Heart left ventricle (tissue), 16 donors: ENCODE measurements around the gene OR51E2. TPM values are rescaled to one million over a fixed set of nuclear protein-coding genes. Genes with fewer than 3 reads are reported as not detected.

Source experiments
- ATAC-seq, 4 donors: fragments of 200-7000 bp; cut with Tn5 transposase; one replicate each; pipeline ENCODE4 v1.9.1; 2020 to 2022; ENCODE audit warnings: moderate library complexity in 4 of 4, mild to moderate bottlenecking in 3 of 4, moderate number of reproducible peaks in 1 of 4
- DNase-seq, 5 donors: peaks; one replicate each; pipeline ENCODE4 v3.0.0-alpha.2; 2020
- H3K27ac ChIP-seq, 12 donors: fragments of 200-600 bp; sonication (generic) in 4 of 12; one replicate each; pipeline versions ENCODE4 v1.5.0 to v1.8.0; 2016 to 2022; ENCODE audit warnings: mild to moderate bottlenecking in 2 of 12
- H3K27me3 ChIP-seq, 9 donors: fragments of 200-600 bp; sonication (generic) in 2 of 9; one replicate each; pipeline versions ENCODE4 v1.5.1 to v1.8.0; 2016 to 2022; ENCODE audit warnings: mild to moderate bottlenecking in 3 of 9
- H3K36me3 ChIP-seq, 9 donors: fragments of 200-600 bp; sonication (generic) in 2 of 9; one replicate each; pipeline versions ENCODE4 v1.5.0 to v1.8.0; 2018 to 2022; ENCODE audit warnings: mild to moderate bottlenecking in 2 of 9
- H3K4me1 ChIP-seq, 12 donors: fragments of 200-600 bp; sonication (generic) in 4 of 12; one replicate each; pipeline versions ENCODE4 v1.5.0 to v1.8.0; 2016 to 2022; ENCODE audit warnings: mild to moderate bottlenecking in 3 of 12
- H3K4me3 ChIP-seq, 12 donors: fragments of 200-600 bp; sonication (generic) in 4 of 12; one replicate each; pipeline versions ENCODE4 v1.5.0 to v1.8.0; 2017 to 2022; ENCODE audit warnings: mild to moderate bottlenecking in 9 of 12, moderate library complexity in 4 of 12
- H3K9me3 ChIP-seq, 12 donors: fragments of 200-600 bp; sonication (generic) in 4 of 12; one replicate each; pipeline versions ENCODE4 v1.5.0 to v1.8.0; 2016 to 2022; ENCODE audit warnings: mild to moderate bottlenecking in 1 of 12
- POLR2A ChIP-seq, 2 donors: fragments of 450-650 bp; IDR thresholded peaks; one replicate each; pipeline ENCODE4 v1.6.1; 2017; ENCODE audit warnings: antibody characterized with exemption in 2 of 2, mild to moderate bottlenecking in 2 of 2, moderate library complexity in 2 of 2
- WGBS, 4 donors: extraction: QIAGEN DNeasy Blood & Tissue Kit in 2 of 4; methylation state at CpG; one replicate each; pipeline versions ENCODE4 v1.1.5 to v1.1.7; 2013 to 2018; 5-methylcytosine and 5-hydroxymethylcytosine counted together
- intact Hi-C, 10 donors: fragments of 100-400 bp; cut with DNase I; formaldehyde crosslinking; loops; one replicate each; pipeline versions ENCODE4 v1.11.1 to v1.14.2; 2022
- polyA plus RNA-seq, 2 donors: library from polyadenylated mRNA; stranded (reverse); fragments of 200-250 nt; gene quantifications; one replicate each; pipeline ENCODE4 v1.2.3, GENCODE V29; 2013
- total RNA-seq, 9 donors: library from RNA; depleted of rRNA in 2 of 9; stranded (reverse); fragments of >200 nt in 2 of 9; fragmentation: NEBNext Ultra II Directional in 3 of 9; extraction: Animal tissue kit (Norgen Biotek cat#: 25700) in 3 of 9; gene quantifications; one replicate each; pipeline versions ENCODE4 v1.1.0 to v1.2.4, GENCODE V29; 2016 to 2023
- TF ChIP-seq, protein P1 (sequence below), 12 donors: fragments of 200-600 bp; sonication (generic) in 4 of 12; IDR thresholded peaks; one replicate each; pipeline versions ENCODE4 v1.5.0 to v1.8.0; 2018 to 2022; ENCODE audit warnings: antibody characterized with exemption in 12 of 12, mild to moderate bottlenecking in 5 of 12
- donor health status: ischemic (EF 13 %, LVEDD 7.1; RV severe dilation, severe dysfunction).
- donor health status: healthy with polysubstance abuse.
- donor health status: DM: no; HTN: yes; CAD: no.
- donor health status: DM: no; HTN: no; CAD: no.
- donor health status: ischemic (EF 25% LVEDD 6.9; RV normal size, moderate dysfunction).
- donor health status: ischemic (EF 25% LVEDD 5.7; RV mildly dilated, moderate dysfunction).
- donor health status: healthy.
- donor health status: DM: yes; HTN: yes; CAD: no.
- donor health status: ischemic (EF 35%, LVEDD 5.7; RV mildly dilated, moderate dysfunction).
- donor health status: nonischemic (EF 11% LVEDD 7.7; RV severe dilation, severe dysfunction).
- donor health status: DM: yes; HTN: yes; CAD: no.
- donor health status: PGD.
- donor health status: ischemic (EF 29% LVEDD 5.4; RV normal size, mild dysfunction).
- donor health status: nonischemic (EF 23%, LVEDD 6.1; RV moderate dilation, normal function).

Gene OR51E2
- total and polyA plus RNA-seq, 11 donors = 0.08 to 0.50 (median 0.25) TPM; not detected in 4

DNA sequence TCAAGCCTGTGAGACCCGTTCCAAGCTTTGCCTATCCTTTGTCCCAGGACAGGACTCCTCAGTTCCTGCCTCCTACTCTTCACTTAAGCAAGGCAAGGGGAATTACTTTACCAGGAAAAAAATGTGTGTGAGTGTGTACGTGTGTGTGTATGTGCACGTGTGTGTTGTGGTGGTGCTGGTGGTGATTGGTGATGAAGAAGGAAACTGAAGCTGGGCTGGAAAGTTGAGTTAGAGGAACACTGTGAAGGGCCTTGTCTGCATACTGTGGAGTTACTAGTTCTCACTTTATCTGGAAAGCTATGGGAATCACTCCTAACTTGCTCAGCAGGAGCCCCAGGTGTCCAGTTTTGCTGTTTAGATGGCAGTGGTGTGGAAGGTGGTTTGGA is 60.0 kb downstream of the OR51E2 start:
- 57 to 74% (median 66%) methylated on average over 3 of the region's 3 CpGs for whole genome bisulfite sequencing, 4 donors
- Histone ChIP-seq H3K27me3 (peaks cover 0 to 3% (median 0%) of the 10 kb centered on the region in 9 donors), H3K27ac (peak overlapping the region in 2 of 12 donors; percentile 37 to 39), H3K36me3 (no peaks in the 10 kb centered on the region), H3K9me3 (no peaks in the 10 kb centered on the region), H3K4me1 (peaks cover 0 to 22% (median 7%) of the 10 kb centered on the region in 12 donors), H3K4me3 (no peak overlapping the region)
- intact Hi-C loops = loop anchor here (1.0 to 10.0 kb wide), 8 partner anchors 189 to 1167 kb away; partner anchors contain the start of gene OR52N2 (in 1 of the 10)
- peak in 1 of 4 donors; percentile 3 for ATAC-seq
- TF ChIP-seq, protein P1, sequence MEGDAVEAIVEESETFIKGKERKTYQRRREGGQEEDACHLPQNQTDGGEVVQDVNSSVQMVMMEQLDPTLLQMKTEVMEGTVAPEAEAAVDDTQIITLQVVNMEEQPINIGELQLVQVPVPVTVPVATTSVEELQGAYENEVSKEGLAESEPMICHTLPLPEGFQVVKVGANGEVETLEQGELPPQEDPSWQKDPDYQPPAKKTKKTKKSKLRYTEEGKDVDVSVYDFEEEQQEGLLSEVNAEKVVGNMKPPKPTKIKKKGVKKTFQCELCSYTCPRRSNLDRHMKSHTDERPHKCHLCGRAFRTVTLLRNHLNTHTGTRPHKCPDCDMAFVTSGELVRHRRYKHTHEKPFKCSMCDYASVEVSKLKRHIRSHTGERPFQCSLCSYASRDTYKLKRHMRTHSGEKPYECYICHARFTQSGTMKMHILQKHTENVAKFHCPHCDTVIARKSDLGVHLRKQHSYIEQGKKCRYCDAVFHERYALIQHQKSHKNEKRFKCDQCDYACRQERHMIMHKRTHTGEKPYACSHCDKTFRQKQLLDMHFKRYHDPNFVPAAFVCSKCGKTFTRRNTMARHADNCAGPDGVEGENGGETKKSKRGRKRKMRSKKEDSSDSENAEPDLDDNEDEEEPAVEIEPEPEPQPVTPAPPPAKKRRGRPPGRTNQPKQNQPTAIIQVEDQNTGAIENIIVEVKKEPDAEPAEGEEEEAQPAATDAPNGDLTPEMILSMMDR (IDR thresholded peaks at IDR 0.05) = no peak
- no peak for TF ChIP-seq POLR2A (IDR thresholded peaks at IDR 0.05)
- no peak for DNase-seq

DNA sequence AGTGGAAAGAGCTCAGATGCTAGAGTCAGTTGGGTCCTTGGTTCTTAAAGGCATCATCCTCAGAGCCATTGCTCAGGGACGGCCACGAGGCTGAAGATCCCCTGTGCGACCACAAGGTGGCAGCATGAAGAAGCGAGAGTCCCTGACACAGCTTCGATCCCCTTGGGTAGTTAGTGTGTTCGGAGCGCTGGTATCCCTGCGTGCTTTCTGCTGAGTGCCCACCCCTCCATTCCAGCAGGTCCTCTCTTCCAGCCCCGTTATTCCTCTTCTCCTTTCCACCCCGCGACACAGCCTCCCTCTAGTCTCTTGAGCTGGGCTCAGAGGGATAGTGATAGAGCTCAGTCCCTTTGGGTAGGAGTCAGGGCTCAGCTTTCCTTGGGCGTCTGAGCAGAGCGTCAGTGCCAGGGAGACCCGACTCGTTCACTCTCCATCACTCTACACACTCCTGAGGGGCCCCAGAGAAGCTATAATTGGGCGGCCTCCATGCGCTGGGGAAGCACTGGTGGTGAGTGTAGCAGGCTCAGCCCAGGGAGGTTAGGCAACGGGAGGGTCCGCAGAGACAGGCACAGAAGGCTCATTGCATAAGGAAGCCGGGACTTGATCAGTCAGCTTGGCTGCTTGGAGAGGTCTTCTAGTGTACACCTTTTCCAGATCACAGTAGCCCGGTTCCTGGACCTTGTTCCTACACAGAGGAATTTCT is 60.5 kb downstream of the OR51E2 start, which contains the start of gene OR51D1:
OR51D1 (plus strand) TSS at position 516 of the 700 bp plus-strand sequence. CDS start 2,314 bp downstream, outside the sequence.
- Histone ChIP-seq H3K27me3 (peaks cover 0 to 3% (median 0%) of the 10 kb centered on the region in 9 donors), H3K4me1 (peaks cover 0 to 17% (median 7%) of the 10 kb centered on the region in 12 donors), H3K27ac (peak within 1 kb of the TSS in 3 of 12 donors; percentile 27 to 39 (median 37)), H3K4me3 (peak within 1 kb of the TSS in 10 of 12 donors; percentile 28 to 52 (median 38)), H3K9me3 (no peaks in the 10 kb centered on the region), H3K36me3 (no peaks in the 10 kb centered on the region)
- peak; percentile 88 to 98 (median 94) for ATAC-seq
- DNase-seq = peak; percentile 70 to 84 (median 75)
- TF ChIP-seq, protein P1 (IDR thresholded peaks at IDR 0.05) = peak; percentile 84 to 97 (median 92)
- TF ChIP-seq POLR2A (IDR thresholded peaks at IDR 0.05) = no peak
- intact Hi-C loops = loop anchor here (1.0 to 10.0 kb wide), 8 partner anchors 189 to 1168 kb away; partner anchors contain the start of gene OR52N2 (in 1 of the 10)
- 22 to 29% (median 26%) methylated on average over 20 to 21 of the region's 21 CpGs for WGBS, 4 donors

- WGBS, 4 donors = 75 to 87% (median 77%) methylated on average over 2 of the region's 2 CpGs
- no peak for DNase-seq
- H3K27me3 ChIP-seq = peaks cover 0 to 3% (median 0%) of the 10 kb centered on the region in 9 donors
- no peak overlapping the region for H3K4me3 ChIP-seq
- no peak for TF ChIP-seq POLR2A (IDR thresholded peaks at IDR 0.05)
- TF ChIP-seq, protein P1 (IDR thresholded peaks at IDR 0.05) = no peak
- no peak for ATAC-seq
- peaks cover 0 to 7% (median 2%) of the 10 kb centered on the region in 12 donors for H3K4me1 ChIP-seq
- intact Hi-C loops = loop anchor here in 9 of 10 donors (2.0 to 10.0 kb wide), 6 partner anchors 191 to 1169 kb away; partner anchors contain the start of gene OR52N2 (in 1 of the 9)
- H3K27ac ChIP-seq = no peak overlapping the region
- H3K36me3 ChIP-seq = no peaks in the 10 kb centered on the region
- H3K9me3 ChIP-seq = no peaks in the 10 kb centered on the region
Observed at GRCh38 chr11:4636136-4636535, 61.5 kb downstream of the OR51E2 start.

Other genes starting within 250 kb of the OR51E2 start
- not detected for gene OR52K2, start 248.6 kb downstream of the OR51E2 start, total RNA-seq
- not detected for gene OR52K2, start 248.6 kb downstream of the OR51E2 start, polyA plus RNA-seq
- under 1 TPM in 2 of 9 donors, not detected in 7; 0.05 TPM for gene OR52K1, start 215.2 kb downstream of the OR51E2 start, total RNA-seq
- not detected for gene OR52K1, start 215.2 kb downstream of the OR51E2 start, polyA plus RNA-seq
- not detected for gene OR52M1, start 152.7 kb downstream of the OR51E2 start, total RNA-seq
- gene OR52M1, start 152.7 kb downstream of the OR51E2 start, polyA plus RNA-seq = not detected
- gene OR52I2, start 116.1 kb downstream of the OR51E2 start, total RNA-seq = not detected
- gene OR52I2, start 116.1 kb downstream of the OR51E2 start, polyA plus RNA-seq = not detected
- gene OR52I1, start 103.8 kb downstream of the OR51E2 start, total RNA-seq = not detected
- not detected for gene OR52I1, start 103.8 kb downstream of the OR51E2 start, polyA plus RNA-seq
- 10 to 100 TPM in 5 of 9 donors, 1 to 10 TPM in 4; 7.5 to 14.1 (median 10.2) TPM for gene TRIM68, start 89.6 kb downstream of the OR51E2 start, total RNA-seq
- 1 to 10 TPM; 3.8 to 8.3 TPM for gene TRIM68, start 89.6 kb downstream of the OR51E2 start, polyA plus RNA-seq
- gene OR51D1, start 60.4 kb downstream of the OR51E2 start, total RNA-seq = not detected
- gene OR51D1, start 60.4 kb downstream of the OR51E2 start, polyA plus RNA-seq = not detected
- 1 to 10 TPM in 8 of 9 donors, under 1 TPM in 1; 0.69 to 4.3 (median 2.2) TPM for gene OR51E1, start 53.9 kb downstream of the OR51E2 start, total RNA-seq
- 1 to 10 TPM; 1.8 to 2.1 TPM for gene OR51E1, start 53.9 kb downstream of the OR51E2 start, polyA plus RNA-seq
- not detected for gene MMP26, start 6.9 kb upstream of the OR51E2 start, total RNA-seq
- not detected for gene MMP26, start 6.9 kb upstream of the OR51E2 start, polyA plus RNA-seq
- not detected for gene OR51F1, start 72.1 kb upstream of the OR51E2 start, total RNA-seq
- gene OR51F1, start 72.1 kb upstream of the OR51E2 start, polyA plus RNA-seq = not detected
- gene OR52R1, start 106.5 kb upstream of the OR51E2 start, total RNA-seq = not detected
- gene OR52R1, start 106.5 kb upstream of the OR51E2 start, polyA plus RNA-seq = not detected
- not detected for gene OR51F2, start 123.5 kb upstream of the OR51E2 start, total RNA-seq
- not detected for gene OR51F2, start 123.5 kb upstream of the OR51E2 start, polyA plus RNA-seq
- gene OR51S1, start 151.4 kb upstream of the OR51E2 start, total RNA-seq = not detected
- gene OR51S1, start 151.4 kb upstream of the OR51E2 start, polyA plus RNA-seq = not detected
- not detected for gene OR51T1, start 184.0 kb upstream of the OR51E2 start, total RNA-seq
- gene OR51T1, start 184.0 kb upstream of the OR51E2 start, polyA plus RNA-seq = not detected
- not detected for gene OR51A7, start 205.9 kb upstream of the OR51E2 start, total RNA-seq
- not detected for gene OR51A7, start 205.9 kb upstream of the OR51E2 start, polyA plus RNA-seq
- gene OR51G2, start 221.5 kb upstream of the OR51E2 start, total RNA-seq = not detected
- gene OR51G2, start 221.5 kb upstream of the OR51E2 start, polyA plus RNA-seq = not detected
- gene OR51G1, start 226.5 kb upstream of the OR51E2 start, total RNA-seq = not detected
- not detected for gene OR51G1, start 226.5 kb upstream of the OR51E2 start, polyA plus RNA-seq
- gene OR51A4, start 249.8 kb upstream of the OR51E2 start, total RNA-seq = not detected
- gene OR51A4, start 249.8 kb upstream of the OR51E2 start, polyA plus RNA-seq = not detected